HG02840 (cell line): ENCODE results near the gene OPN3.
"Not testable (repeated sequence)": the region's sequence is repeated elsewhere in the genome, so short reads cannot be mapped to it uniquely, and the experiment has no call there.

ENCODE experiments used
- ATAC-seq: cut with Tn5 transposase; IDR thresholded peaks from one replicate; pipeline ENCODE4 v1.9.1; 2021; ENCODE audit warnings: mild to moderate bottlenecking, moderate library complexity, moderate number of reproducible peaks; ENCODE audit not compliant: unreplicated experiment, low FRiP score

Gene OPN3

GRCh38 chr1:241640149-241640866 lies at the start of gene OPN3, which contains the start of gene CHML:
Gene OPN3 (minus strand): TSS chr1:241640369. CDS start chr1:241640254, 115 bp downstream.
Gene CHML (minus strand): TSS chr1:241640369. CDS start chr1:241635766, 4,603 bp downstream.
- peak; percentile 91 for ATAC-seq

- no peak for ATAC-seq
These were observed 48.8 kb upstream of the OPN3 start for GRCh38 chr1:241688940-241689368.

GRCh38 chr1:241684108-241684507 lies 43.9 kb upstream of the OPN3 start:
- no peak for ATAC-seq

- ATAC-seq: no peak
These were observed 42.8 kb upstream of the OPN3 start for GRCh38 chr1:241682921-241683320.

GRCh38 chr1:241681861-241682448 lies 41.8 kb upstream of the OPN3 start:
- not testable (repeated sequence) for ATAC-seq

- ATAC-seq: no peak
These were observed 39.8 kb upstream of the OPN3 start for GRCh38 chr1:241679961-241680360.

GRCh38 chr1:241679404-241679803 lies 39.2 kb upstream of the OPN3 start:
- ATAC-seq: no peak

GRCh38 chr1:241678536-241678935 lies 38.4 kb upstream of the OPN3 start:
- ATAC-seq: no peak

- peak; percentile 80 for ATAC-seq
These were observed 37.0 kb upstream of the OPN3 start for GRCh38 chr1:241677201-241677600.

GRCh38 chr1:241675983-241676382 lies 35.8 kb upstream of the OPN3 start:
- ATAC-seq: no peak

- ATAC-seq: no peak
These were observed 34.7 kb upstream of the OPN3 start for GRCh38 chr1:241674805-241675384.

GRCh38 chr1:241672301-241672700 lies 32.1 kb upstream of the OPN3 start:
- ATAC-seq: no peak

- ATAC-seq: no peak
These were observed 26.2 kb upstream of the OPN3 start for GRCh38 chr1:241666419-241666818.

- no peak for ATAC-seq
These were observed 20.3 kb upstream of the OPN3 start for GRCh38 chr1:241660424-241660972.

GRCh38 chr1:241659016-241659415 lies 18.8 kb upstream of the OPN3 start:
- ATAC-seq: not testable (repeated sequence)

GRCh38 chr1:241658081-241658793 lies 18.1 kb upstream of the OPN3 start:
- ATAC-seq: no peak

- ATAC-seq: no peak
These were observed 14.5 kb upstream of the OPN3 start for GRCh38 chr1:241654641-241655040.

- no peak for ATAC-seq
These were observed 13.8 kb upstream of the OPN3 start for GRCh38 chr1:241654019-241654418.

GRCh38 chr1:241652012-241652411 lies 11.8 kb upstream of the OPN3 start, which contains the start of gene WDR64:
Gene WDR64 (plus strand): TSS chr1:241652281. CDS start chr1:241652485, 204 bp downstream.
- ATAC-seq: no peak

GRCh38 chr1:241648159-241648558 lies 8.0 kb upstream of the OPN3 start:
- no peak for ATAC-seq

GRCh38 chr1:241647658-241648057 lies 7.5 kb upstream of the OPN3 start:
- ATAC-seq: no peak
